ENCODE results near the gene MYL7. TPM values are rescaled to one million over a fixed set of nuclear protein-coding genes. Genes with fewer than 3 reads are reported as not detected.

MYL7 gene
- polyA plus RNA-seq, 4 donors: 0.21 to 13.5 (median 0.36) TPM; not detected in 1

DNA sequence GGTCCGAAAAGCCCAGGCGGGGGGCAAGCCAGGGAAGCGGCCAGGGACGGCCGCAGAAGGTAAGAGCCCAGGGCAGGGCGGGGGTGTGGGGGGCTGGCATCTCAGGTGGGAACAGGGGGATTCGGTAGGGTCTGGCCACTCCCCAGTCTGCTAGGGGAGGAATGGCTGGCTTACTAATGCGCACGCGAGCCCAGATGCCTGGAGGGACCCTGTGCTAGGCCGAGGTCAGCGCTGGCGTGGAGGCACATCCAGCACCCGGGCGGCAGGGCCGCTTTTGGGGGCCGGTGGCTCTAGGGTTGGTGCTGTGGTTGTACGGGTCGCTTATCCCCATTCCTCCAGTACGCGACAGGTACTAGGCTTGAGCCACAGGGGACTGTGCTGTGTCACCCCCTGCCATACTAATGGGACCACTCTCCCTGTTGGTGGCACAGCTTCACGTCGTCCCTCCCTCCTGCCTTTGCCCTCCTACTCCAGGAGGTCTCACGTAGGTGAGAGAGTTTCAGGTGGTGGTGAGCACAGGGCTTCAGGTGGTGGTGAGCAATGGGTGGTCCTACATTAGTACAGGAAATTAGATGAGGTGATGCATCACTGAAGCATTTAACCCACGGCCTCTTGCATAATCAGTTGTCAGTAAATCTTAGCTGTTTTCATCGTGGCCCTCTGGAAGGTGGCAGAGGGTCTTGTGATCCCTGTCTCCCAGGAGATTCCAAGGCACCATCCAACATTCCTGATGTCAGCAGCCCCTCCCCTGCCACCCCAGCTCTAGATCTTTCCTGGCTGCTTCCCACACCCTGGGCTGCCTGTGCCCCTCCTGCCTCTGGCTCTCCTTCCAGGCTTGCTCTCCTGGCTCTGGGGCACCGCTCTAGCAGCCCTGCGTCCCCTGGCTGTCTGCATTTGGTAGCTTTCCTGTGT is 36.0 kb downstream of the MYL7 start:
- Histone ChIP-seq H3K27me3 (ENCODE audit: control insufficient read depth in 3 of 3, insufficient read depth in 3 of 3, low read length in 3 of 3) (peaks cover 0 to 33% (median 4%) of the 10 kb centered on the region in 3 donors), H3K4me1 (ENCODE audit: control insufficient read depth in 3 of 3, insufficient read depth in 2 of 3, low read depth in 1 of 3, low read length in 2 of 3) (no peaks in the 10 kb centered on the region), H3K27ac (ENCODE audit: low read depth in 1 of 3, low read length in 2 of 3) (peak overlapping the region in 2 of 3 donors; percentile 28 to 59), H3K4me3 (ENCODE audit: low read depth in 1 of 3, low read length in 3 of 3) (peak overlapping the region; percentile 30 to 48 (median 33)), H3K9me3 (ENCODE audit: control insufficient read depth in 2 of 2, insufficient read depth in 1 of 2, low read depth in 1 of 2, low read length in 1 of 2) (no peaks in the 10 kb centered on the region), H3K36me3 (ENCODE audit: control insufficient read depth in 3 of 3, insufficient read depth in 2 of 3, low read depth in 1 of 3, low read length in 3 of 3) (peaks cover 0 to 7% (median 2%) of the 10 kb centered on the region in 3 donors)
- 30 to 54% (median 39%) methylated on average over 27 to 28 of the region's 28 CpGs for WGBS, 3 donors
- DNase-seq: no peak
- no peak for FAIRE-seq

GRCh38 chr7:44103923-44104859 is 36.9 kb downstream of the MYL7 start, which contains the start of gene AEBP1:
AEBP1 (plus strand) TSS chr7:44104345; CDS start chr7:44104666, 321 bp downstream.
- FAIRE-seq: no peak
- DNase-seq: peak in 1 of 2 donors; percentile 40

DNA sequence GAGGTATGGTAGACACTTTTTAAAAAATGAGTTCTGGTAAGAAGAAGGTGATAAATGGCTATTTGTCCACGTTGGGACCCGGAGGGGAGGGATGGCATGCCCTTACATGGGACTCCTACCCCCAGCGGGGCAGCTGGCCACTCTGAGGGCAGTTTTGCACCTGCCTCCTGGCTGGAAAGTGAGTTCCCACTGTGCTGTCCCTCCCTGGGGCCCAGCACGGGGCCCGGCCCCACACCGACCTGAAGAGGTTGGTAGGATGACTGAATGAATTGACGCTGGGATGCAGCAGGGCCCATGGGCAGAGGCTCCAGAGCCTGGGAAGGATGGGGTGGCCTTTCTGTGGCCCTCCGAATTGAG is 37.6 kb downstream of the MYL7 start:
- no peak for FAIRE-seq
- WGBS, 3 donors: 42 to 58% (median 51%) methylated on average over 8 of the region's 8 CpGs
- Histone ChIP-seq H3K4me3 (ENCODE audit: low read depth in 1 of 3, low read length in 3 of 3) (peak overlapping the region in 1 of 3 donors; percentile 25), H3K4me1 (ENCODE audit: control insufficient read depth in 3 of 3, insufficient read depth in 2 of 3, low read depth in 1 of 3, low read length in 2 of 3) (no peaks in the 10 kb centered on the region), H3K27me3 (ENCODE audit: control insufficient read depth in 3 of 3, insufficient read depth in 3 of 3, low read length in 3 of 3) (peaks cover 0 to 33% (median 4%) of the 10 kb centered on the region in 3 donors), H3K27ac (ENCODE audit: low read depth in 1 of 3, low read length in 2 of 3) (peak overlapping the region in 1 of 3 donors; percentile 35), H3K36me3 (ENCODE audit: control insufficient read depth in 3 of 3, insufficient read depth in 2 of 3, low read depth in 1 of 3, low read length in 3 of 3) (peaks cover 0 to 5% (median 0%) of the 10 kb centered on the region in 3 donors), H3K9me3 (ENCODE audit: control insufficient read depth in 2 of 2, insufficient read depth in 1 of 2, low read depth in 1 of 2, low read length in 1 of 2) (no peaks in the 10 kb centered on the region)
- no peak for DNase-seq

More at GRCh38 chr7:44103923-44104859, 36.9 kb downstream of the MYL7 start, which contains the start of gene AEBP1:
- H3K4me1 ChIP-seq (ENCODE audit: control insufficient read depth in 3 of 3, insufficient read depth in 2 of 3, low read depth in 1 of 3, low read length in 2 of 3): no peaks in the 10 kb centered on the region
- H3K9me3 ChIP-seq (ENCODE audit: control insufficient read depth in 2 of 2, insufficient read depth in 1 of 2, low read depth in 1 of 2, low read length in 1 of 2): no peaks in the 10 kb centered on the region
- 3 to 4% (median 3%) methylated on average over 41 to 87 of the region's 87 CpGs for WGBS, 3 donors
- H3K27me3 ChIP-seq (ENCODE audit: control insufficient read depth in 3 of 3, insufficient read depth in 3 of 3, low read length in 3 of 3): peaks cover 0 to 33% (median 4%) of the 10 kb centered on the region in 3 donors
- H3K36me3 ChIP-seq (ENCODE audit: control insufficient read depth in 3 of 3, insufficient read depth in 2 of 3, low read depth in 1 of 3, low read length in 3 of 3): peaks cover 0 to 5% (median 0%) of the 10 kb centered on the region in 3 donors
- peak within 1 kb of the TSS in 2 of 3 donors; percentile 28 to 59 for H3K27ac ChIP-seq (ENCODE audit: low read depth in 1 of 3, low read length in 2 of 3)
- H3K4me3 ChIP-seq (ENCODE audit: low read depth in 1 of 3, low read length in 3 of 3): peak within 1 kb of the TSS; percentile 33 to 60 (median 48)

GRCh38 chr7:44102846-44103565 is 38.1 kb downstream of the MYL7 start:
- H3K27ac ChIP-seq (ENCODE audit: low read depth in 1 of 3, low read length in 2 of 3): peak overlapping the region in 1 of 3 donors; percentile 47
- FAIRE-seq: no peak
- no peaks in the 10 kb centered on the region for H3K4me1 ChIP-seq (ENCODE audit: control insufficient read depth in 3 of 3, insufficient read depth in 2 of 3, low read depth in 1 of 3, low read length in 2 of 3)
- peaks cover 0 to 33% (median 4%) of the 10 kb centered on the region in 3 donors for H3K27me3 ChIP-seq (ENCODE audit: control insufficient read depth in 3 of 3, insufficient read depth in 3 of 3, low read length in 3 of 3)
- no peak overlapping the region for H3K4me3 ChIP-seq (ENCODE audit: low read depth in 1 of 3, low read length in 3 of 3)
- DNase-seq: no peak
- H3K9me3 ChIP-seq (ENCODE audit: control insufficient read depth in 2 of 2, insufficient read depth in 1 of 2, low read depth in 1 of 2, low read length in 1 of 2): no peaks in the 10 kb centered on the region
- 49 to 77% (median 56%) methylated on average over 8 of the region's 8 CpGs for WGBS, 3 donors
- H3K36me3 ChIP-seq (ENCODE audit: control insufficient read depth in 3 of 3, insufficient read depth in 2 of 3, low read depth in 1 of 3, low read length in 3 of 3): peaks cover 0 to 5% (median 0%) of the 10 kb centered on the region in 3 donors

- Histone ChIP-seq H3K9me3 (ENCODE audit: control insufficient read depth in 2 of 2, insufficient read depth in 1 of 2, low read depth in 1 of 2, low read length in 1 of 2) (no peaks in the 10 kb centered on the region), H3K27me3 (ENCODE audit: control insufficient read depth in 3 of 3, insufficient read depth in 3 of 3, low read length in 3 of 3) (peaks cover 0 to 33% (median 4%) of the 10 kb centered on the region in 3 donors), H3K4me3 (ENCODE audit: low read depth in 1 of 3, low read length in 3 of 3) (no peak overlapping the region), H3K4me1 (ENCODE audit: control insufficient read depth in 3 of 3, insufficient read depth in 2 of 3, low read depth in 1 of 3, low read length in 2 of 3) (no peaks in the 10 kb centered on the region), H3K27ac (ENCODE audit: low read depth in 1 of 3, low read length in 2 of 3) (peak overlapping the region in 1 of 3 donors; percentile 47), H3K36me3 (ENCODE audit: control insufficient read depth in 3 of 3, insufficient read depth in 2 of 3, low read depth in 1 of 3, low read length in 3 of 3) (peaks cover 0 to 3% (median 0%) of the 10 kb centered on the region in 3 donors)
- no peak for DNase-seq
- no peak for FAIRE-seq
- 85 to 89% (median 85%) methylated on average over 14 of the region's 14 CpGs for WGBS, 3 donors
Observed at GRCh38 chr7:44101966-44102845, 38.9 kb downstream of the MYL7 start.

DNA sequence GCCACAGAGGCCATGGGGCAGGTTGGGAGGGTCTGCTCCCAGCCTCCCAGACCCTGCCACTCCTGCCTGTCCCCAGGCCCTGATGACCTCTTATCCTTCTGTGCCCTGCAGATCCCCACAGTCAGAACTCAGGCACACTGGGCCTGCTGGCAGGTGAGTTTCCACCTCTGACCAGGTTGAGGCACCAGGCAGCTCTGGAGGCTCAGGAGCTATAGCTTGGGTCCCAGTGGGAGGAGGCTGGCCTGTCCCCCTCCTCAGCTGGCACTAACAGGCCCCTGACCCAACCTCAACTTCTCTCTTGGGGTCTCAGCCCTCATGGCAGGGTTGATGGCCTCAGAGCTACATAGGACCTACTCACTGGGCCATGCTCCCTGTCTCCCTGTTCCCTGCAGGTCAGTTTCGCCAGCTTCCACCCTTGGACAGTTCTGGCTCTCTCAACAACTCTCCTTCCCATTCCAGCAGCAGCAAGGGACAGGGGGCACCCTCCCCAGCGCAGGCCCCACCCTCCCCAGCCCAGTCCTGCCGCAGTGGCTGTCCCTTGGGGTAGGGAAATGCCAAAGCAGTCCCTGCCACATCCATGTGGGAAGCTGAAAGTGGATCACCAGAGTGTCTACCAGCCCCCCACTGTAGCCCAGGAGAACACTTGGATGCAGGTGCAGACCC is 39.7 kb downstream of the MYL7 start:
- no peak for FAIRE-seq
- 82 to 87% (median 87%) methylated on average over 3 of the region's 3 CpGs for WGBS, 3 donors
- H3K4me1 ChIP-seq (ENCODE audit: control insufficient read depth in 3 of 3, insufficient read depth in 2 of 3, low read depth in 1 of 3, low read length in 2 of 3): no peaks in the 10 kb centered on the region

More for the DNA sequence above, 39.7 kb downstream of the MYL7 start:
- Histone ChIP-seq H3K36me3 (ENCODE audit: control insufficient read depth in 3 of 3, insufficient read depth in 2 of 3, low read depth in 1 of 3, low read length in 3 of 3) (no peaks in the 10 kb centered on the region), H3K9me3 (ENCODE audit: control insufficient read depth in 2 of 2, insufficient read depth in 1 of 2, low read depth in 1 of 2, low read length in 1 of 2) (no peaks in the 10 kb centered on the region), H3K27ac (ENCODE audit: low read depth in 1 of 3, low read length in 2 of 3) (peak overlapping the region in 2 of 3 donors; percentile 39 to 84), H3K4me3 (ENCODE audit: low read depth in 1 of 3, low read length in 3 of 3) (no peak overlapping the region), H3K27me3 (ENCODE audit: control insufficient read depth in 3 of 3, insufficient read depth in 3 of 3, low read length in 3 of 3) (peaks cover 0 to 32% (median 4%) of the 10 kb centered on the region in 3 donors)
- no peak for DNase-seq
